ENCODE measurements around the gene DNAI2. TPM values are rescaled to one million over a fixed set of nuclear protein-coding genes. Genes with fewer than 3 reads are reported as not detected.

Gene DNAI2
- total and polyA plus RNA-seq, 9 of the 15 experiments (the other 6 are each of a cell fraction or from before 2014, with no cell fraction given), result not detected

DNA sequence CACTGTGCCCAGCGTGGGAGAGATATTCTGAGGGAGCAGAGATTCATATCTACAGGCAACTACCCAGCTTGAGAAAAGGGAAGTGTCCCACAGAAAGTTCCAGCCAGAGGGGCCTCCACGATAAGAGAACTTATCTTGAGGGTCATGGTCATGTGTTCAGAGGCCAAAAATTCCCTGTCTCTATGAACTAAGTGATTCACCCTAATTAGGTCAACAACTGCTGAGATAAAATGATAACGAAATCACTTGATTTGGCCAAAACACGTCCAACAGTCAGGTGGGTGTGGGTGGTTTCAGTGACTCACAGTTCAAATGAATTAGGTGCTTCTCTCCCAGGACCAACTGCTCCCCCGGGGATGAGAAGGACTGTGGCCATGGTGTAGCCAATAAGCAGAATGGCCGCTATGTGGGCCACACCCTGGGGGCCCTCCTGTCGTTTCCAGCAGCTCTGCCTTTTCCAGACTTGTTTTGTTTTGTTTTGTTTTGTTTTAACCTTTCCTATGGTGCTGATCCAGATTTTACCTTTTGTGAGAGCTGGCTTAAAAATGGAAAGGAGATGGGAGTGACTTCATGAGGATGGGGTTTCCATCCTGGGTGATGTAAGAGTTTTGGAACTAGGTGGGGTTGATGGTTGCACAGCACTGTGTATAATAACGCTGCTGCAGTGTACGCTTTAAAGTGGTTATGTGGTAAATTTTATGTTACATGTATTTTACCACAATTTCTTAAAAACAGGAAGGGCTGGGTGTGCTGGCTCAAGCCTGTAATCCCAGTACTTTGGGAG lies 8.7 kb downstream of the DNAI2 start (continued):
- TF ChIP-seq, protein P1, sequence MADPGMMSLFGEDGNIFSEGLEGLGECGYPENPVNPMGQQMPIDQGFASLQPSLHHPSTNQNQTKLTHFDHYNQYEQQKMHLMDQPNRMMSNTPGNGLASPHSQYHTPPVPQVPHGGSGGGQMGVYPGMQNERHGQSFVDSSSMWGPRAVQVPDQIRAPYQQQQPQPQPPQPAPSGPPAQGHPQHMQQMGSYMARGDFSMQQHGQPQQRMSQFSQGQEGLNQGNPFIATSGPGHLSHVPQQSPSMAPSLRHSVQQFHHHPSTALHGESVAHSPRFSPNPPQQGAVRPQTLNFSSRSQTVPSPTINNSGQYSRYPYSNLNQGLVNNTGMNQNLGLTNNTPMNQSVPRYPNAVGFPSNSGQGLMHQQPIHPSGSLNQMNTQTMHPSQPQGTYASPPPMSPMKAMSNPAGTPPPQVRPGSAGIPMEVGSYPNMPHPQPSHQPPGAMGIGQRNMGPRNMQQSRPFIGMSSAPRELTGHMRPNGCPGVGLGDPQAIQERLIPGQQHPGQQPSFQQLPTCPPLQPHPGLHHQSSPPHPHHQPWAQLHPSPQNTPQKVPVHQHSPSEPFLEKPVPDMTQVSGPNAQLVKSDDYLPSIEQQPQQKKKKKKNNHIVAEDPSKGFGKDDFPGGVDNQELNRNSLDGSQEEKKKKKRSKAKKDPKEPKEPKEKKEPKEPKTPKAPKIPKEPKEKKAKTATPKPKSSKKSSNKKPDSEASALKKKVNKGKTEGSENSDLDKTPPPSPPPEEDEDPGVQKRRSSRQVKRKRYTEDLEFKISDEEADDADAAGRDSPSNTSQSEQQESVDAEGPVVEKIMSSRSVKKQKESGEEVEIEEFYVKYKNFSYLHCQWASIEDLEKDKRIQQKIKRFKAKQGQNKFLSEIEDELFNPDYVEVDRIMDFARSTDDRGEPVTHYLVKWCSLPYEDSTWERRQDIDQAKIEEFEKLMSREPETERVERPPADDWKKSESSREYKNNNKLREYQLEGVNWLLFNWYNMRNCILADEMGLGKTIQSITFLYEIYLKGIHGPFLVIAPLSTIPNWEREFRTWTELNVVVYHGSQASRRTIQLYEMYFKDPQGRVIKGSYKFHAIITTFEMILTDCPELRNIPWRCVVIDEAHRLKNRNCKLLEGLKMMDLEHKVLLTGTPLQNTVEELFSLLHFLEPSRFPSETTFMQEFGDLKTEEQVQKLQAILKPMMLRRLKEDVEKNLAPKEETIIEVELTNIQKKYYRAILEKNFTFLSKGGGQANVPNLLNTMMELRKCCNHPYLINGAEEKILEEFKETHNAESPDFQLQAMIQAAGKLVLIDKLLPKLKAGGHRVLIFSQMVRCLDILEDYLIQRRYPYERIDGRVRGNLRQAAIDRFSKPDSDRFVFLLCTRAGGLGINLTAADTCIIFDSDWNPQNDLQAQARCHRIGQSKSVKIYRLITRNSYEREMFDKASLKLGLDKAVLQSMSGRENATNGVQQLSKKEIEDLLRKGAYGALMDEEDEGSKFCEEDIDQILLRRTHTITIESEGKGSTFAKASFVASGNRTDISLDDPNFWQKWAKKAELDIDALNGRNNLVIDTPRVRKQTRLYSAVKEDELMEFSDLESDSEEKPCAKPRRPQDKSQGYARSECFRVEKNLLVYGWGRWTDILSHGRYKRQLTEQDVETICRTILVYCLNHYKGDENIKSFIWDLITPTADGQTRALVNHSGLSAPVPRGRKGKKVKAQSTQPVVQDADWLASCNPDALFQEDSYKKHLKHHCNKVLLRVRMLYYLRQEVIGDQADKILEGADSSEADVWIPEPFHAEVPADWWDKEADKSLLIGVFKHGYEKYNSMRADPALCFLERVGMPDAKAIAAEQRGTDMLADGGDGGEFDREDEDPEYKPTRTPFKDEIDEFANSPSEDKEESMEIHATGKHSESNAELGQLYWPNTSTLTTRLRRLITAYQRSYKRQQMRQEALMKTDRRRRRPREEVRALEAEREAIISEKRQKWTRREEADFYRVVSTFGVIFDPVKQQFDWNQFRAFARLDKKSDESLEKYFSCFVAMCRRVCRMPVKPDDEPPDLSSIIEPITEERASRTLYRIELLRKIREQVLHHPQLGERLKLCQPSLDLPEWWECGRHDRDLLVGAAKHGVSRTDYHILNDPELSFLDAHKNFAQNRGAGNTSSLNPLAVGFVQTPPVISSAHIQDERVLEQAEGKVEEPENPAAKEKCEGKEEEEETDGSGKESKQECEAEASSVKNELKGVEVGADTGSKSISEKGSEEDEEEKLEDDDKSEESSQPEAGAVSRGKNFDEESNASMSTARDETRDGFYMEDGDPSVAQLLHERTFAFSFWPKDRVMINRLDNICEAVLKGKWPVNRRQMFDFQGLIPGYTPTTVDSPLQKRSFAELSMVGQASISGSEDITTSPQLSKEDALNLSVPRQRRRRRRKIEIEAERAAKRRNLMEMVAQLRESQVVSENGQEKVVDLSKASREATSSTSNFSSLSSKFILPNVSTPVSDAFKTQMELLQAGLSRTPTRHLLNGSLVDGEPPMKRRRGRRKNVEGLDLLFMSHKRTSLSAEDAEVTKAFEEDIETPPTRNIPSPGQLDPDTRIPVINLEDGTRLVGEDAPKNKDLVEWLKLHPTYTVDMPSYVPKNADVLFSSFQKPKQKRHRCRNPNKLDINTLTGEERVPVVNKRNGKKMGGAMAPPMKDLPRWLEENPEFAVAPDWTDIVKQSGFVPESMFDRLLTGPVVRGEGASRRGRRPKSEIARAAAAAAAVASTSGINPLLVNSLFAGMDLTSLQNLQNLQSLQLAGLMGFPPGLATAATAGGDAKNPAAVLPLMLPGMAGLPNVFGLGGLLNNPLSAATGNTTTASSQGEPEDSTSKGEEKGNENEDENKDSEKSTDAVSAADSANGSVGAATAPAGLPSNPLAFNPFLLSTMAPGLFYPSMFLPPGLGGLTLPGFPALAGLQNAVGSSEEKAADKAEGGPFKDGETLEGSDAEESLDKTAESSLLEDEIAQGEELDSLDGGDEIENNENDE (IDR thresholded peaks at IDR 0.05; ENCODE audit: low read depth, low read length), result no peak
- peak; percentile 86; the same call in 1 of the 2 replicates for TF ChIP-seq JUND (IDR thresholded peaks at IDR 0.05; ENCODE audit: borderline replicate concordance, low read depth, low read length)
- TF ChIP-seq JUND (tag; IDR thresholded peaks at IDR 0.05; ENCODE audit: borderline replicate concordance, low read depth, low read length), result peak; percentile 90; the same call in 2 of the 3 replicates
- TF ChIP-seq SMC3 (conservative IDR thresholded peaks at IDR 0.05; ENCODE audit: insufficient read depth, low read depth, low read length), result no peak
- TF ChIP-seq, protein P2, sequence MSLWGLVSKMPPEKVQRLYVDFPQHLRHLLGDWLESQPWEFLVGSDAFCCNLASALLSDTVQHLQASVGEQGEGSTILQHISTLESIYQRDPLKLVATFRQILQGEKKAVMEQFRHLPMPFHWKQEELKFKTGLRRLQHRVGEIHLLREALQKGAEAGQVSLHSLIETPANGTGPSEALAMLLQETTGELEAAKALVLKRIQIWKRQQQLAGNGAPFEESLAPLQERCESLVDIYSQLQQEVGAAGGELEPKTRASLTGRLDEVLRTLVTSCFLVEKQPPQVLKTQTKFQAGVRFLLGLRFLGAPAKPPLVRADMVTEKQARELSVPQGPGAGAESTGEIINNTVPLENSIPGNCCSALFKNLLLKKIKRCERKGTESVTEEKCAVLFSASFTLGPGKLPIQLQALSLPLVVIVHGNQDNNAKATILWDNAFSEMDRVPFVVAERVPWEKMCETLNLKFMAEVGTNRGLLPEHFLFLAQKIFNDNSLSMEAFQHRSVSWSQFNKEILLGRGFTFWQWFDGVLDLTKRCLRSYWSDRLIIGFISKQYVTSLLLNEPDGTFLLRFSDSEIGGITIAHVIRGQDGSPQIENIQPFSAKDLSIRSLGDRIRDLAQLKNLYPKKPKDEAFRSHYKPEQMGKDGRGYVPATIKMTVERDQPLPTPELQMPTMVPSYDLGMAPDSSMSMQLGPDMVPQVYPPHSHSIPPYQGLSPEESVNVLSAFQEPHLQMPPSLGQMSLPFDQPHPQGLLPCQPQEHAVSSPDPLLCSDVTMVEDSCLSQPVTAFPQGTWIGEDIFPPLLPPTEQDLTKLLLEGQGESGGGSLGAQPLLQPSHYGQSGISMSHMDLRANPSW (CRISPR knock-in tag; IDR thresholded peaks at IDR 0.05), result no peak
- peak in 1 of 2 experiments; percentile 29; a peak in 1 of 4 replicates for TF ChIP-seq MAZ (CRISPR knock-in tag; conservative IDR thresholded peaks at IDR 0.05 in 1 of 2, IDR thresholded peaks at IDR 0.05 in 1 of 2)
- TF ChIP-seq RFX5 (IDR thresholded peaks at IDR 0.05; ENCODE audit: low read depth, low read length), result no peak
- TF ChIP-seq SRSF7 (optimal IDR thresholded peaks at IDR 0.05; ENCODE audit: low read depth, low read length), result no peak
- peak; percentile 45 for TF ChIP-seq FOS (IDR thresholded peaks at IDR 0.05; ENCODE audit: extremely low read depth, insufficient read length)
- TF ChIP-seq FUS (optimal IDR thresholded peaks at IDR 0.05; ENCODE audit: low read depth, low read length), result no peak
- TF ChIP-seq HSF4 (CRISPR knock-in tag; IDR thresholded peaks at IDR 0.05; ENCODE audit: borderline replicate concordance), result no peak
- no peak for TF ChIP-seq TBP (optimal IDR thresholded peaks at IDR 0.05; ENCODE audit: low read depth, low read length)
- no peak for TF ChIP-seq ILK (tag; IDR thresholded peaks at IDR 0.05; ENCODE audit: borderline replicate concordance, low read depth)

All from K562 (cell line).